GM04504 (cell line): ENCODE measurements around the gene PLK5.

Source experiments
- DNase-seq: peaks from one replicate; pipeline ENCODE4 v3.0.0-alpha.2; 2012; ENCODE audit warnings: low read depth

PLK5 gene

GRCh38 chr19:1577090-1577928, 53.4 kb downstream of the PLK5 start:
- DNase-seq, result no peak

DNA sequence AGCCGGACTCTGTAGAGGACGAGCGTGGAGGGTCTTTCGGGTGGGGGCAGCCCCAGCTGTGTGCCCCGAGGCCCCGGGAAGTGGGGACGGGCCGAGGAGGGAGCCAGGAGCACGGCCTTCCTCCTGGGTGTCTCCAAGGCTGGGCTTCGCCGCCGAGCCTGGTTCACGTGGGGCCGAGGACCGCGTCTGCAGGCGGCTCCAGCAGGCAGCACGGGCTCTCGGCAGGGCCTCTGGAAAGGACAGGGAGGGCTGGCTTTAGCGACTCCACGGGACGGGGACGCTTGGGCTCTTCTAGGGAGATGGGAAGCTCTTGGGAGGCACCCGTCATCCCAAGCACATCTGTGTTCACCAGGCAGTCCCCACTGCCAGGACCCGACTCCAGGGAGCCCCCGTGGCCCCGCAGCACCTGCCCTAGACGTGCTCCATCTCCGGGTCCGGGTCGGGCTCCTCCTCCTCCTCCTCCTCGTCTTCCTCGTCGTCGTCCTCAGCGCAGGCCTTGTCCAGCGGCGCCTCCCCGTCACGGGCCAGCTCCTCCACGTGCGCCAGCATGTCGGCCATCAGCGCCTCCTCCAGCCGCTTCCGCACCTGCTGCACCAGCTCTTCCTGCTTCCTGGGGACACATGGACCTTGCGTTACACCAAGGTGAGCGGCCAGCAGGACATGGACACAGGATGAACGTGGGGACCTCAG, 54.2 kb downstream of the PLK5 start:
- DNase-seq, result no peak

- no peak for DNase-seq
Measured at GRCh38 chr19:1579222-1579621, 55.3 kb downstream of the PLK5 start.

- no peak for DNase-seq
Measured at GRCh38 chr19:1580382-1580781, 56.5 kb downstream of the PLK5 start.

DNA sequence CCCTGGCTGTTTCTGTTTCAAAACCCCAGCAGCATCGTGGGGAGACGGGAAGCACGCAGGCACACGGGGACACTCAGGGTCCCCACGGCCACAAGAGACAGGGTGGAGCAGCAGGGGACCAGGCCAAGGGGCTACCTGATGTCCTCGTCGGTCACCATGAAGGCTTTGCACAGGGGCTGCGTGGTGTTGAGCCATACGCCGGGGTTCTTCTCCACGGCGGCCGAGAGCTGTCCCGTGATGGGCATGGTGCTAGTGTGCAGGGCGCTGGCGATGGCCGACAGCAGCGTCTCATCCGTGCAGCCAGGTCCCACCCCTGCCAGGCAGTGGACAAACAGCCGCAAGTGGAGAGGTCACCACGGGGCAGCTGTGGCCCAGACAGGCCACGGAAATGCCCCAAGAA, 57.1 kb downstream of the PLK5 start:
- DNase-seq, result no peak

DNA sequence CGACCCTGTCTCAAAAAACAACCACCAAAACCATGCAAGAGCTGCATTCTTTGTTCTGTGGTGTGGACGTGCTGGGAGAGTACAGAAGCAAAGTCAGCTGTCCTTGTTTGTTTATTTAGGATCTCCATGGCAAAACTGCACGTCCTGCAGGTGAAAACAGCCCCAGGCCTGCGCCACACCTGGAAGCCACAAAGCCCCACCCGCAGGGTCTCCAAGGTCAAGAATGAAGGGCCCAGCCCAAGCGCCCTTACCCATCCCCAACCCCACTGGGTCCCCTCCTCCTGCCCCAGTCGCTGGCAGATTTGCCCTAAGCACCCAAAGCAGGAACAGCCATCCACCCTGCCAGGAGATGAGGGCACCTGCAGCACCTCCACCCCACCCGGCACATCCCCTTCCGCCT, 58.3 kb downstream of the PLK5 start:
- no peak for DNase-seq

DNA sequence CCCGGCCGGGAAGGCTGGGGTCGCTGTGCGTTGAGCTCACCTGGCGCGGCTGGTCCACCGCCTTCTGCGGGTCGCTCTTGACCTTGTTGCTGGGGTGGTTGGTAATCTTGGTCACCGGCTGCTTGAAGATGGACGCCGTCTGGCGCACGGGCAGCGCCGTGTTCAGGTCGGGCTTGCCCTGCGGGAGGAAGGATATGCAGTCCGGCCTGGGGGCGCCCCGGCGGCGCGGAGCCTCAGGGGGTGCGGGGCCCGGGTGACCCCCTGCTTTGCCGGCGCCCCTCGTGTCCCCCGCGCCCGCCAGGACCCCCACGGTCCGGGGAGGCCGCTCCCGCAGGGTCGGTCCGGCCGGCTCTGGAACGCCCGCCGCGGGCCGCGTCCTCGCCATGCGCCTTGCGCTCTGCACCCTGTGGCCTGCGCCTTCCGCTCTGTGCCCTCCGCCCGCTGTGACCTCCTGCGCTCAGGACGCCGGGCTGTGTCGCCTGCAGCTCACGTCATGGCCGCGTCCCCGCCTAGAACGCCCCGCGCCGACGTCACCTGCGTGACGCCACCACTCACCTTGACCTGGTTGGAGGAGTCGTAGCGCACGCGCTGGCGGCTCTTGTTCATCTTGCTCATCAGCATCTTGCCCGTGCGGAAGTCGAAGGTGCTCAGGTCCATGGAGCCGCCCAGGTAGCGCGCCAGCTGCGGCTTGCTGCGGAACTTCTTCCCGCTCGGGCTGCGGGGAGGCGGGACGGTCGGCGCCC, 60.8 kb downstream of the PLK5 start:
- no peak for DNase-seq

DNA sequence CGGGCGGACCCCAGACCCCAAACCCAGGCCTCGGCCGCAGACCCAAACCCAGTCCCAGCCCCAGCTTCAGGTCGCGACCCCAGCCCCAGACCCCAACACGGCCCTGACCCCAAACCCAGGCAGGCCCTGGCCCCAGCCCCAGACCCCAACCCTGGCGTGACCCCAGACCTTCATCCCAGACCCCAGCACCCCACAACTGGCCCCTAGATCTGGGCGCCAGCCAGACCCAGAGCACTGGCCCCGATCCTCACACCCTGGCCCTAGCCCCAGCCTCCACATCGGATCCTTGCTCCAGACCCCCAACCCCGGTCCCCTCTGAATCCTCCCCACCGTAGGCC, 61.3 kb downstream of the PLK5 start:
- no peak for DNase-seq
